PC-9 (cell line): ENCODE measurements around the gene GOLGA6L2.

Experiments used
- CTCF ChIP-seq: fragments of 200-600 bp; sonication (generic); conservative IDR thresholded peaks from 2 replicates; pipeline ENCODE4 v1.6.1; 2017; ENCODE audit warnings: mixed run types, antibody characterized with exemption, mild to moderate bottlenecking, moderate library complexity
- EZH2 ChIP-seq: fragments of 200-600 bp; sonication (generic); IDR thresholded peaks from 2 replicates; pipeline ENCODE4 v1.8.0; 2017; ENCODE audit warnings: antibody characterized with exemption, low read depth

GRCh38 chr15:23477920-23478319 lies 30.9 kb upstream of the GOLGA6L2 start:
- TF ChIP-seq CTCF (no peak), EZH2 (no peak)
